Astrocyte (in vitro differentiated cells and primary cell): ENCODE results near the gene INSC. TPM values are rescaled to one million over a fixed set of nuclear protein-coding genes. Genes with fewer than 3 reads are reported as not detected.

ENCODE experiments used
- DNase-seq: peaks from one replicate; pipeline ENCODE4 v3.0.0-alpha.2; 2010; ENCODE audit warnings: low read depth
- FAIRE-seq: peaks from 2 replicates; lab custom pipeline; 2011; peaks lifted over from hg19 to GRCh38; lab: Jason Lieb, UNC
- H2AFZ ChIP-seq: 2 replicates; pipeline ENCODE4 v1.6.0; 2012; ENCODE audit warnings: low read depth, low read length, inconsistent platforms
- H3K27ac ChIP-seq: 2 replicates; pipeline ENCODE4 v1.5.1; 2011; ENCODE audit warnings: low read depth, low read length, inconsistent platforms
- H3K27me3 ChIP-seq: 2 replicates; pipeline ENCODE4 v1.6.0; 2011; ENCODE audit warnings: low read length, inconsistent platforms; ENCODE audit not compliant: insufficient read depth
- H3K36me3 ChIP-seq: 2 replicates; pipeline ENCODE4 v1.5.1; 2011; ENCODE audit warnings: low read length, inconsistent platforms; ENCODE audit not compliant: insufficient read depth
- H3K4me1 ChIP-seq: 2 replicates; pipeline ENCODE4 v1.5.1; 2011; ENCODE audit warnings: low read length, inconsistent platforms; ENCODE audit not compliant: insufficient read depth
- H3K4me2 ChIP-seq: 2 replicates; pipeline ENCODE4 v1.6.0; 2012; ENCODE audit warnings: low read length, inconsistent platforms
- H3K4me3 ChIP-seq: 2 replicates; pipeline ENCODE4 v1.5.1; 2011; ENCODE audit warnings: low read depth, mild to moderate bottlenecking, low read length, inconsistent platforms; ENCODE audit not compliant: insufficient read depth
- H3K79me2 ChIP-seq: 2 replicates; pipeline ENCODE4 v1.6.0; 2012; ENCODE audit warnings: mild to moderate bottlenecking, low read length, inconsistent platforms; ENCODE audit not compliant: insufficient read depth
- H3K9ac ChIP-seq: 2 replicates; pipeline ENCODE4 v1.6.0; 2012; ENCODE audit warnings: mild to moderate bottlenecking, low read length, inconsistent platforms
- H3K9me3 ChIP-seq: 2 replicates; pipeline ENCODE4 v1.5.1; 2012; ENCODE audit warnings: low read depth, mild to moderate bottlenecking, low read length, inconsistent platforms; ENCODE audit not compliant: insufficient read depth
- H4K20me1 ChIP-seq: 2 replicates; pipeline ENCODE4 v1.6.0; 2012; ENCODE audit warnings: low read length, inconsistent platforms; ENCODE audit not compliant: insufficient read depth
- H3K27ac Mint-ChIP-seq: one replicate; pipeline ENCODE4 v1.8.0; 2021; ENCODE audit warnings: mild to moderate bottlenecking, mixed read lengths; ENCODE audit not compliant: unreplicated experiment
- H3K27me3 Mint-ChIP-seq: one replicate; pipeline ENCODE4 v1.8.0; 2021; ENCODE audit warnings: low read depth, mixed read lengths; ENCODE audit not compliant: unreplicated experiment
- H3K36me3 Mint-ChIP-seq: one replicate; pipeline ENCODE4 v1.8.0; 2021; ENCODE audit warnings: low read depth, mixed read lengths; ENCODE audit not compliant: unreplicated experiment
- H3K4me1 Mint-ChIP-seq: one replicate; pipeline ENCODE4 v1.8.0; 2021; ENCODE audit warnings: low read depth, mixed read lengths; ENCODE audit not compliant: unreplicated experiment
- H3K4me3 Mint-ChIP-seq: one replicate; pipeline ENCODE4 v1.8.0; 2021; ENCODE audit warnings: mild to moderate bottlenecking, moderate library complexity, mixed read lengths; ENCODE audit not compliant: unreplicated experiment
- H3K9me3 Mint-ChIP-seq: one replicate; pipeline ENCODE4 v1.8.0; 2021; ENCODE audit warnings: mild to moderate bottlenecking, mixed read lengths; ENCODE audit not compliant: unreplicated experiment
- CTCF ChIP-seq: IDR thresholded peaks from 2 replicates; pipeline ENCODE4 v1.5.1; 2011; ENCODE audit warnings: low read depth, mild to moderate bottlenecking, inconsistent platforms, low read length, moderate library complexity; ENCODE audit not compliant: insufficient read depth
- EZH2 ChIP-seq: IDR thresholded peaks from 2 replicates; pipeline ENCODE4 v1.6.1; 2012; ENCODE audit warnings: mild to moderate bottlenecking, low read length, inconsistent platforms; ENCODE audit not compliant: insufficient read depth
- total RNA-seq: library from RNA; stranded (reverse); gene quantifications from 2 replicates; pipeline ENCODE4 v1.2.1, GENCODE V29; 2021

INSC gene
- total RNA-seq, 1 donor from 2014 or later: not detected

GRCh38 chr11:15198284-15198683 lies 83.6 kb downstream of the INSC start:
- H3K27me3 Mint-ChIP-seq: peaks cover 27% of the 10 kb centered on the region
- Histone ChIP-seq H3K27me3 (peaks cover 3% of the 10 kb centered on the region), H2AFZ (no peak overlapping the region), H3K79me2 (no peaks in the 10 kb centered on the region), H3K4me1 (peaks cover 12% of the 10 kb centered on the region), H3K9ac (no peak overlapping the region), H3K9me3 (no peaks in the 10 kb centered on the region), H3K4me2 (no peak overlapping the region), H4K20me1 (no peaks in the 10 kb centered on the region), H3K36me3 (no peaks in the 10 kb centered on the region), H3K27ac (no peak overlapping the region), H3K4me3 (no peak overlapping the region)
- H3K36me3 Mint-ChIP-seq: peaks cover 3% of the 10 kb centered on the region
- H3K4me1 Mint-ChIP-seq: no peaks in the 10 kb centered on the region
- DNase-seq: no peak
- FAIRE-seq: no peak
- H3K9me3 Mint-ChIP-seq: no peaks in the 10 kb centered on the region
- no peak overlapping the region for H3K27ac Mint-ChIP-seq
- no peak overlapping the region for H3K4me3 Mint-ChIP-seq
- TF ChIP-seq EZH2 (no peak), CTCF (no peak)

- Mint-ChIP-seq H3K27me3 (peaks cover 30% of the 10 kb centered on the region), H3K36me3 (peaks cover 3% of the 10 kb centered on the region), H3K27ac (no peak overlapping the region), H3K4me1 (no peaks in the 10 kb centered on the region), H3K4me3 (no peak overlapping the region), H3K9me3 (no peaks in the 10 kb centered on the region)
- Histone ChIP-seq H4K20me1 (no peaks in the 10 kb centered on the region), H3K27me3 (peaks cover 3% of the 10 kb centered on the region), H3K27ac (no peak overlapping the region), H3K9me3 (no peaks in the 10 kb centered on the region), H3K4me3 (no peak overlapping the region), H3K36me3 (no peaks in the 10 kb centered on the region), H3K9ac (no peak overlapping the region), H2AFZ (no peak overlapping the region), H3K79me2 (no peaks in the 10 kb centered on the region), H3K4me2 (no peak overlapping the region), H3K4me1 (peaks cover 12% of the 10 kb centered on the region)
- no peak for FAIRE-seq
- DNase-seq: peak; percentile 54
- TF ChIP-seq EZH2 (no peak), CTCF (no peak)
These were observed 85.0 kb downstream of the INSC start for GRCh38 chr11:15199693-15200092.

- Histone ChIP-seq H3K27ac (no peak overlapping the region), H3K27me3 (peaks cover 3% of the 10 kb centered on the region), H3K4me2 (no peak overlapping the region), H3K9ac (no peak overlapping the region), H3K4me3 (no peak overlapping the region), H3K4me1 (peaks cover 5% of the 10 kb centered on the region), H4K20me1 (no peaks in the 10 kb centered on the region), H2AFZ (no peak overlapping the region), H3K79me2 (no peaks in the 10 kb centered on the region), H3K36me3 (no peaks in the 10 kb centered on the region), H3K9me3 (no peaks in the 10 kb centered on the region)
- no peak overlapping the region for H3K4me3 Mint-ChIP-seq
- H3K4me1 Mint-ChIP-seq: no peaks in the 10 kb centered on the region
- H3K36me3 Mint-ChIP-seq: peaks cover 3% of the 10 kb centered on the region
- no peak overlapping the region for H3K27ac Mint-ChIP-seq
- H3K9me3 Mint-ChIP-seq: no peaks in the 10 kb centered on the region
- DNase-seq: no peak
- TF ChIP-seq EZH2: no peak
- no peak for TF ChIP-seq CTCF
- no peak for FAIRE-seq
- peaks cover 35% of the 10 kb centered on the region for H3K27me3 Mint-ChIP-seq
These were observed 86.0 kb downstream of the INSC start for GRCh38 chr11:15200696-15201095.
